IMR-90 (cell line): ENCODE results near the gene TNIP2. TPM values are rescaled to one million over a fixed set of nuclear protein-coding genes. Genes with fewer than 3 reads are reported as not detected.

Source experiments
- ATAC-seq: fragments of 200-7000 bp; cut with Tn5 transposase; 2 replicates; pipeline ENCODE4 v1.9.1; 2020; ENCODE audit warnings: low read depth, mild to moderate bottlenecking, moderate library complexity
- BruUV-seq: library from RNA; stranded (reverse); fragments of 400-500 nt; replicated peaks from 2 replicates; lab custom pipeline; 2021; lab: Mats Ljungman, UMichigan
- CTCF ChIA-PET: fragments of 300-600 bp; formaldehyde crosslinking; extraction: SDS; loops from one replicate; lab custom pipeline; 2021; ENCODE audit warnings: antibody characterized with exemption; lab: Yijun Ruan, JAX
- POLR2A ChIA-PET: fragments of 300-600 bp; sonication (Branson Sonifier 250); formaldehyde crosslinking; loops from one replicate; lab custom pipeline; 2022; ENCODE audit warnings: antibody characterized with exemption; ENCODE audit not compliant: unreplicated experiment; lab: Charles Lee
- DNase-seq: peaks from one replicate; pipeline ENCODE4 v3.0.0; 2013
- H2AFZ ChIP-seq: replicated peaks from 2 replicates; pipeline ENCODE3; 2013; ENCODE audit warnings: low read length, mild to moderate bottlenecking; ENCODE audit not compliant: poor library complexity
- H2AK5ac ChIP-seq: 2 replicates; pipeline ENCODE4 v1.6.1; 2013; ENCODE audit warnings: low read depth, low read length, inconsistent platforms
- H2AK9ac ChIP-seq: replicated peaks from 2 replicates; pipeline ENCODE3; 2013; ENCODE audit warnings: mild to moderate bottlenecking, low read depth, low read length, moderate library complexity; ENCODE audit not compliant: poor library complexity
- H2BK120ac ChIP-seq: 2 replicates; pipeline ENCODE4 v1.6.1; 2013; ENCODE audit warnings: low read depth, low read length, inconsistent platforms
- H2BK15ac ChIP-seq: 3 replicates; pipeline ENCODE4 v1.6.1; 2013; ENCODE audit warnings: low read depth, low read length, inconsistent platforms
- H2BK20ac ChIP-seq: 2 replicates; pipeline ENCODE4 v1.6.1; 2013; ENCODE audit warnings: low read depth, mild to moderate bottlenecking, inconsistent platforms, low read length, moderate library complexity
- H2BK5ac ChIP-seq: 2 replicates; pipeline ENCODE4 v1.6.1; 2013; ENCODE audit warnings: mild to moderate bottlenecking, low read depth, low read length, inconsistent platforms; ENCODE audit not compliant: poor library complexity, severe bottlenecking
- H3K14ac ChIP-seq: replicated peaks from 2 replicates; pipeline ENCODE4 v1.6.1; 2013; ENCODE audit warnings: low read depth, low read length, inconsistent platforms
- H3K18ac ChIP-seq: 2 replicates; pipeline ENCODE4 v1.6.1; 2013; ENCODE audit warnings: low read depth, low read length, control low read depth
- H3K23ac ChIP-seq: 2 replicates; pipeline ENCODE4 v1.6.1; 2013; ENCODE audit warnings: low read depth, low read length, inconsistent platforms
- H3K27ac ChIP-seq: 2 replicates; pipeline ENCODE4 v1.5.1; 2013; ENCODE audit warnings: mild to moderate bottlenecking, control low read depth, low read length; ENCODE audit not compliant: insufficient read depth
- H3K27me3 ChIP-seq: 2 replicates; pipeline ENCODE4 v1.6.1; 2013; ENCODE audit warnings: low read length; ENCODE audit not compliant: control insufficient read depth, insufficient read depth
- H3K36me3 ChIP-seq: 2 replicates; pipeline ENCODE4 v1.6.1; 2013; ENCODE audit warnings: low read length, mixed read lengths; ENCODE audit not compliant: control insufficient read depth, insufficient read depth
- H3K4ac ChIP-seq: 2 replicates; pipeline ENCODE4 v1.6.1; 2013; ENCODE audit warnings: low read depth, low read length, inconsistent platforms
- H3K4me1 ChIP-seq: 2 replicates; pipeline ENCODE4 v1.6.1; 2013; ENCODE audit warnings: low read length, mixed read lengths; ENCODE audit not compliant: control insufficient read depth, insufficient read depth
- H3K4me2 ChIP-seq: 2 replicates; pipeline ENCODE4 v1.6.1; 2013; ENCODE audit warnings: low read depth, mild to moderate bottlenecking, control low read depth, low read length, moderate library complexity
- H3K4me3 ChIP-seq: 2 replicates; pipeline ENCODE4 v1.5.1; 2013; ENCODE audit warnings: low read depth, mild to moderate bottlenecking, control low read depth, low read length, moderate library complexity; ENCODE audit not compliant: insufficient read depth
- H3K56ac ChIP-seq: 2 replicates; pipeline ENCODE4 v1.6.1; 2013; ENCODE audit warnings: low read length, inconsistent platforms; ENCODE audit not compliant: insufficient read depth; ENCODE audit errors: extremely low read depth
- H3K79me1 ChIP-seq, 2 experiments: 2 replicates each; pipeline ENCODE4 v1.6.1; 2013; ENCODE audit warnings: low read length in 2 of 2, inconsistent platforms in 1 of 2, low read depth in 1 of 2
- H3K9ac ChIP-seq: 2 replicates; pipeline ENCODE4 v1.6.1; 2013; ENCODE audit warnings: low read depth, low read length, control low read depth
- H3K9me1 ChIP-seq: 2 replicates; pipeline ENCODE4 v1.6.1; 2013; ENCODE audit warnings: low read length, inconsistent platforms; ENCODE audit not compliant: insufficient read depth
- H3K9me3 ChIP-seq: 2 replicates; pipeline ENCODE4 v1.6.1; 2013; ENCODE audit warnings: low read length; ENCODE audit not compliant: control insufficient read depth, insufficient read depth
- H4K20me1 ChIP-seq: 2 replicates; pipeline ENCODE4 v1.6.1; 2013; ENCODE audit warnings: low read length, inconsistent platforms; ENCODE audit not compliant: insufficient read depth
- H4K5ac ChIP-seq: 2 replicates; pipeline ENCODE4 v1.6.1; 2013; ENCODE audit warnings: mild to moderate bottlenecking, low read depth, low read length, control low read depth
- H4K8ac ChIP-seq, 2 experiments: 2 replicates each; pipeline ENCODE4 v1.6.1; 2013; ENCODE audit warnings: low read depth in 2 of 2, low read length in 2 of 2, control low read depth in 1 of 2, inconsistent platforms in 1 of 2
- H4K91ac ChIP-seq: 2 replicates; pipeline ENCODE4 v1.6.1; 2013; ENCODE audit warnings: low read depth, low read length, inconsistent platforms; ENCODE audit not compliant: insufficient read depth
- CEBPB ChIP-seq: IDR thresholded peaks from 2 replicates; pipeline ENCODE4 v1.6.1; 2012; ENCODE audit warnings: low read depth, low read length, improper control_type of control experiment
- CHD1 ChIP-seq: IDR thresholded peaks from 2 replicates; pipeline ENCODE4 v1.6.1; 2012; ENCODE audit warnings: low read depth, low read length, improper control_type of control experiment
- CTCF ChIP-seq: conservative IDR thresholded peaks from 2 replicates; pipeline ENCODE4 v1.5.1; 2012; ENCODE audit warnings: mild to moderate bottlenecking, low read depth, low read length, improper control_type of control experiment
- ELK1 ChIP-seq: fragments of 150-350 bp; IDR thresholded peaks from 2 replicates; pipeline ENCODE4 v1.6.1; 2016; ENCODE audit warnings: low read depth, mild to moderate bottlenecking, low read length, moderate library complexity, borderline replicate concordance
- FOS ChIP-seq: fragments of 150-350 bp; IDR thresholded peaks from 2 replicates; pipeline ENCODE4 v1.6.1; 2016; ENCODE audit warnings: low read depth, low read length
- MAZ ChIP-seq: IDR thresholded peaks from 2 replicates; pipeline ENCODE4 v1.6.1; 2012; ENCODE audit warnings: low read depth, mild to moderate bottlenecking, low read length, improper control_type of control experiment, moderate library complexity, borderline replicate concordance
- NFE2L2 ChIP-seq: fragments of 150-350 bp; IDR thresholded peaks from 2 replicates; pipeline ENCODE4 v1.6.1; 2016; ENCODE audit warnings: low read depth, mild to moderate bottlenecking, low read length
- RCOR1 ChIP-seq: IDR thresholded peaks from 2 replicates; pipeline ENCODE4 v1.6.1; 2012; ENCODE audit warnings: mild to moderate bottlenecking, low read length, improper control_type of control experiment; ENCODE audit not compliant: insufficient replicate concordance
- RFX5 ChIP-seq: IDR thresholded peaks from 2 replicates; pipeline ENCODE4 v1.8.0; 2012; ENCODE audit warnings: low read depth, mild to moderate bottlenecking, low read length, moderate library complexity
- SMC3 ChIP-seq: fragments of 150-350 bp; IDR thresholded peaks from 2 replicates; pipeline ENCODE4 v1.6.1; 2016; ENCODE audit warnings: low read depth, mild to moderate bottlenecking, antibody characterized with exemption, low read length, moderate library complexity
- WGBS, 2 experiments: methylation state at CpG; one replicate each; pipeline versions ENCODE4 v1.1.5 to v1.1.7; 2013; ENCODE audit warnings: missing lambda C conversion rate in 2 of 2; ENCODE audit not compliant: insufficient read length in 1 of 2; ENCODE audit errors: extremely low coverage in 2 of 2; 5-methylcytosine and 5-hydroxymethylcytosine counted together
- dilution Hi-C: fragments of 300-500 bp; cut with HindIII; formaldehyde crosslinking; loops from one replicate; pipeline ENCODE4 v1.14.3; 2018; ENCODE audit warnings: low sequenced_read_pairs; ENCODE audit not compliant: unreplicated experiment
- in situ Hi-C: fragments of 300-500 bp; cut with MboI; formaldehyde crosslinking; loops from 3 replicates; pipeline ENCODE4 v1.14.3; 2019; ENCODE audit warnings: low sequenced_read_pairs, inconsistent platforms, mixed read lengths
- intact Hi-C: fragments of 100-400 bp; cut with micrococcal nuclease; formaldehyde crosslinking; loops from 2 replicates; pipeline ENCODE4 v1.10.0; 2022
- polyA plus RNA-seq, 3 experiments: library from polyadenylated mRNA; depleted of rRNA; stranded (reverse); fragments of >200 nt; gene quantifications; 2 replicates each; pipeline ENCODE4 v1.2.3, GENCODE V29; 2012; ENCODE audit warnings: low replicate concordance in 1 of 3
- total RNA-seq: library from RNA; depleted of rRNA; stranded (reverse); fragments of >200 nt; gene quantifications from 2 replicates; pipeline ENCODE4 v1.2.3, GENCODE V29; 2012

TNIP2 gene
- total and polyA plus RNA-seq, 2 of the 4 experiments (the other 2 are of a cell fraction) = 33.3 to 38.5 TPM

GRCh38 chr4:2734612-2735011 lies 21.5 kb downstream of the TNIP2 start:
- H3K4ac ChIP-seq = no peak overlapping the region
- DNase-seq (no peak), ATAC-seq (no peak)
- no peak overlapping the region for H2AK9ac ChIP-seq
- H3K27ac ChIP-seq = no peak overlapping the region
- H2BK20ac ChIP-seq = no peak overlapping the region
- no peak overlapping the region for H3K14ac ChIP-seq
- WGBS, 2 experiments = no CpG with 5 or more reads among the region's 1 CpG
- H3K4me3 ChIP-seq = no peak overlapping the region
- no peak overlapping the region for H2AK5ac ChIP-seq
- H3K18ac ChIP-seq = no peak overlapping the region
- H3K9me1 ChIP-seq = 0 out of 2 replicates have a peak, but pooled peaks cover 5% of the 10 kb centered on the region
- TF ChIP-seq SMC3 (no peak), ELK1 (no peak), CHD1 (no peak), NFE2L2 (no peak), CTCF (no peak), FOS (no peak), RFX5 (no peak), RCOR1 (no peak), MAZ (no peak), CEBPB (no peak)
- H4K91ac ChIP-seq = no peak overlapping the region
- no peak overlapping the region for H2BK5ac ChIP-seq
- H3K27me3 ChIP-seq = no peaks in the 10 kb centered on the region
- POLR2A ChIA-PET = no interaction called here
- BruUV-seq = no TSS peak
- CTCF ChIA-PET = no interaction called here
- in situ Hi-C loops (no loop called here), intact Hi-C loops (no loop called here), dilution Hi-C loops (no loop called here)
- no peaks in the 10 kb centered on the region for H3K4me1 ChIP-seq
- no peaks in the 10 kb centered on the region; the same call in 1 of the 2 replicates for H4K20me1 ChIP-seq
- no peak overlapping the region for H3K4me2 ChIP-seq
- peaks cover 2% of the 10 kb centered on the region; the same call in 1 of the 2 replicates for H3K9me3 ChIP-seq
- H2AFZ ChIP-seq = no peak overlapping the region
- no peaks in the 10 kb centered on the region; a peak in 1 of 4 replicates for H3K79me1 ChIP-seq
- H3K56ac ChIP-seq = no peak overlapping the region
- no peak overlapping the region for H4K8ac ChIP-seq
- no peak overlapping the region for H3K23ac ChIP-seq
- peaks cover 30% of the 10 kb centered on the region for H3K36me3 ChIP-seq
- no peak overlapping the region for H4K5ac ChIP-seq
- H2BK15ac ChIP-seq = no peak overlapping the region
- no peak overlapping the region for H3K9ac ChIP-seq
- no peak overlapping the region for H2BK120ac ChIP-seq
